H54 (cell line): Measurements from ENCODE around the gene HDGF.

Experiments used
- DNase-seq: peaks from one replicate; pipeline ENCODE4 v3.0.0; 2011; ENCODE audit warnings: low spot score, mixed read lengths; ENCODE audit not compliant: insufficient read length
- FAIRE-seq: peaks from 3 replicates; lab custom pipeline; 2011; peaks lifted over from hg19 to GRCh38; lab: Jason Lieb, UNC
- POLR2A ChIP-seq: IDR thresholded peaks from 2 replicates; pipeline ENCODE4 v1.6.1; 2011; ENCODE audit warnings: low read depth, mild to moderate bottlenecking, low read length

Gene HDGF

DNA sequence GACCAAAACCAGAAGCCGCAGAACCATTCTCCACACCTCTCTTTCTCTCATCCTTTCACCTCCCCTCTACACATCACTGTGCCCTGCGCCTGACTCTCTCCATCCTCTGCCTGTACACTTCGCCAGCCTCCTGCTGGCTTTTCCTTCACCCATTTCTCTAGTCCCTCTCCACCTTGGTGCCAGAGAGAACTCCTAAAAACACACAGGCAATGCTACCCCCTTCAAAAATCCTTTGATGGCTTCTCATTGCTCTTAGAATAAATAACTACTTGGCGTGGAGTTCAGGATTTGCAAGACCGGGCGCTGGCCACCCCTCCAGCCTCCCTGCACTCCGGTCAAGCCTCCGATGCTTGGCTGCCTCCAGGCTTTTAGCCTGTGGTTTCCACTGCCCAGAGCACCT, 54.7 kb downstream of the HDGF start:
- no peak for FAIRE-seq
- no peak for TF ChIP-seq POLR2A

DNA sequence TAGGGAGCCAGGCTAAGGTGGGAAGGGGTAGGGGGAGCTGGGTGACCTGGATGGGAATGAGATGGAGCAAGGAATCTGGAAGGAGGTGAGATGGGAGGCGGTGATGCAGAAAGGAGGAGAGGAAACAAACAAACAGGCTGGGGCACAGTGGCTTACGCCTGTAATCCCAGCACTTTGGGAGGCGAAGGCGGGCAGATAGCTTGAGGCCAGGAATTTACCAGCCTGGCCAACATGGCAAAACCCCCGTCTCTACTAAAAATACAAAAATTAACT, 56.8 kb downstream of the HDGF start:
- TF ChIP-seq POLR2A: no peak
- FAIRE-seq (no peak), DNase-seq (no peak)

More for the DNA sequence above, 54.7 kb downstream of the HDGF start:
- DNase-seq: no peak

GRCh38 chr1:156693848-156694689, 57.4 kb downstream of the HDGF start:
- TF ChIP-seq POLR2A: no peak
- DNase-seq: no peak

DNA sequence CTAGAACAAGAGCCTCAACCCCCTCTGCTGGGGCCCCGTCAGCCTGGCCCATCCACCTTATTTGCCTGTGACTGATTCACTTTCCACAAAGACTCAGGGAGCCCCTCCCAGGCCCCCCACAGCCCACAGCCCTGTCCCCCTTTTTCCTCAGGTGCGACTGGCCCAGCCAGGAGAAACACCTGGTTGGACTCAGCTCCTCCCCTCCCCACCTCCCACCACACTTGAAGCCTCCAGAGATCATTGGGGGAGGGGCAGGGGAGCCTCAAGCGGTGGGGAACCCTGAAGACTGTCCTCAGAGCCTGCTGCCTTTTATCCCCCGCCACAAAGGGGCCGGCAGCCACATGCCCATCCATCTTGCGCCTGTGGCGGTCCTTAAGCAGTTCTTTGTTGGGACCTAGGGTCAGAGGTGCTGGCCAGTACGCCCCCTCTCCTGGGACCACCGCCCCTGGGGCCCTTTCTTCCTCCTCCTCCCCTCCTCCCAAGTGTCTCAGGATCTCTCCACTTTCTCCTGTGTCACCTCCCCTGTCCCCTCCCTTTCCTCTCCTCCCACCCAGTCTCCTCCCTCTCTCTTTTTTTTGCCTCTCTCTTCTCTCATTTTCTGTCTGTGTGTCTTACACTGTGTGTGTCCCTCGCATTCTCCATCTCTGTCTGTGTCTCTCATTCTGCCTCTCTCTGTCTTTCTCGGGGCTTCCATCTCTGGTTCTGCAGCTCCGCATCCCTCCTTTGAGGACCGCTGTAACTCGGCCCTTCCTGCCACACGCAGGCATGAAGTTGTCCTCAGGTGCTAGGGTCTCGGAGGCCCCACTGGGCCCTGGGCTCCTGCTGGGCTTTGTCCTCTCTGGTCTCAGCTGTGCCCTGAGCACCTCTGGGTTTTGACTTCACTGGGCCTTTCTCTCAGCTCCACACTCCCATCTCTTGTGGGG, 58.3 kb downstream of the HDGF start:
- TF ChIP-seq POLR2A: no peak
- FAIRE-seq (no peak), DNase-seq (no peak)

More at GRCh38 chr1:156693848-156694689, 57.4 kb downstream of the HDGF start:
- no peak for FAIRE-seq

GRCh38 chr1:156692441-156692924, 59.0 kb downstream of the HDGF start:
- no peak for FAIRE-seq
- DNase-seq: no peak
- no peak for TF ChIP-seq POLR2A
